ENCODE results near the gene C6orf132. TPM values are rescaled to one million over a fixed set of nuclear protein-coding genes. Genes with fewer than 3 reads are reported as not detected.

C6orf132 gene
- total RNA-seq, 1 donor from 2014 or later: 11.8 TPM

- H3K4me1 Mint-ChIP-seq (ENCODE audit: low read depth): peaks cover 15% of the 10 kb centered on the region
- H3K27ac Mint-ChIP-seq: no peak overlapping the region
- DNase-seq (ENCODE audit: low spot score, unreplicated experiment): peak; percentile 59
- peaks cover 4% of the 10 kb centered on the region for H3K36me3 Mint-ChIP-seq (ENCODE audit: insufficient read depth)
- H3K9me3 Mint-ChIP-seq (ENCODE audit: low read depth): no peaks in the 10 kb centered on the region
- H3K27me3 Mint-ChIP-seq: no peaks in the 10 kb centered on the region
- peak overlapping the region; percentile 56 for H3K4me3 Mint-ChIP-seq (ENCODE audit: low read depth)
- peak; percentile 94 for TF ChIP-seq CTCF (IDR thresholded peaks at IDR 0.05; ENCODE audit: unreplicated experiment)
These were observed 38.2 kb downstream of the C6orf132 start for GRCh38 chr6:42104095-42104803.

GRCh38 chr6:42103753-42104094 lies 38.7 kb downstream of the C6orf132 start:
- no peaks in the 10 kb centered on the region for H3K9me3 Mint-ChIP-seq (ENCODE audit: low read depth)
- no peak for DNase-seq (ENCODE audit: low spot score, unreplicated experiment)
- H3K36me3 Mint-ChIP-seq (ENCODE audit: insufficient read depth): peaks cover 4% of the 10 kb centered on the region
- no peak for TF ChIP-seq CTCF (IDR thresholded peaks at IDR 0.05; ENCODE audit: unreplicated experiment)
- H3K27ac Mint-ChIP-seq: no peak overlapping the region
- peaks cover 16% of the 10 kb centered on the region for H3K4me1 Mint-ChIP-seq (ENCODE audit: low read depth)
- H3K4me3 Mint-ChIP-seq (ENCODE audit: low read depth): peak overlapping the region; percentile 56
- H3K27me3 Mint-ChIP-seq: peaks cover 3% of the 10 kb centered on the region

GRCh38 chr6:42103216-42103615 lies 39.2 kb downstream of the C6orf132 start:
- Mint-ChIP-seq H3K4me3 (ENCODE audit: low read depth) (no peak overlapping the region), H3K4me1 (ENCODE audit: low read depth) (peaks cover 16% of the 10 kb centered on the region), H3K27ac (no peak overlapping the region), H3K9me3 (ENCODE audit: low read depth) (no peaks in the 10 kb centered on the region), H3K36me3 (ENCODE audit: insufficient read depth) (peaks cover 4% of the 10 kb centered on the region), H3K27me3 (peaks cover 8% of the 10 kb centered on the region)
- no peak for TF ChIP-seq CTCF (IDR thresholded peaks at IDR 0.05; ENCODE audit: unreplicated experiment)
- DNase-seq (ENCODE audit: low spot score, unreplicated experiment): no peak

- peaks cover 14% of the 10 kb centered on the region for H3K27me3 Mint-ChIP-seq
- peaks cover 4% of the 10 kb centered on the region for H3K36me3 Mint-ChIP-seq (ENCODE audit: insufficient read depth)
- H3K9me3 Mint-ChIP-seq (ENCODE audit: low read depth): no peaks in the 10 kb centered on the region
- TF ChIP-seq CTCF (IDR thresholded peaks at IDR 0.05; ENCODE audit: unreplicated experiment): no peak
- H3K4me1 Mint-ChIP-seq (ENCODE audit: low read depth): peaks cover 18% of the 10 kb centered on the region
- H3K27ac Mint-ChIP-seq: no peak overlapping the region
- no peak overlapping the region for H3K4me3 Mint-ChIP-seq (ENCODE audit: low read depth)
- DNase-seq (ENCODE audit: low spot score, unreplicated experiment): no peak
These were observed 41.2 kb downstream of the C6orf132 start for GRCh38 chr6:42101186-42101657.

- no peak for DNase-seq (ENCODE audit: low spot score, unreplicated experiment)
- H3K27ac Mint-ChIP-seq: peak overlapping the region; percentile 42
- peaks cover 18% of the 10 kb centered on the region for H3K4me1 Mint-ChIP-seq (ENCODE audit: low read depth)
- H3K4me3 Mint-ChIP-seq (ENCODE audit: low read depth): no peak overlapping the region
- peaks cover 4% of the 10 kb centered on the region for H3K36me3 Mint-ChIP-seq (ENCODE audit: insufficient read depth)
- TF ChIP-seq CTCF (IDR thresholded peaks at IDR 0.05; ENCODE audit: unreplicated experiment): no peak
- H3K9me3 Mint-ChIP-seq (ENCODE audit: low read depth): no peaks in the 10 kb centered on the region
- H3K27me3 Mint-ChIP-seq: peaks cover 15% of the 10 kb centered on the region
These were observed 42.2 kb downstream of the C6orf132 start for GRCh38 chr6:42100029-42100901.

Data from progenitor cell of endocrine pancreas (in vitro differentiated cells).